GM10266 (cell line): Measurements from ENCODE around the gene INTS3.

Experiments
- DNase-seq: peaks from one replicate; pipeline ENCODE4 v3.0.0; 2012; ENCODE audit errors: extremely low spot score
- TF ChIP-seq, protein P1 (sequence below): IDR thresholded peaks from 2 replicates; pipeline ENCODE4 v1.5.1; 2012; ENCODE audit warnings: mild to moderate bottlenecking, low read depth; ENCODE audit not compliant: control insufficient read depth, insufficient read depth; ENCODE audit errors: missing control alignments

Gene INTS3

DNA sequence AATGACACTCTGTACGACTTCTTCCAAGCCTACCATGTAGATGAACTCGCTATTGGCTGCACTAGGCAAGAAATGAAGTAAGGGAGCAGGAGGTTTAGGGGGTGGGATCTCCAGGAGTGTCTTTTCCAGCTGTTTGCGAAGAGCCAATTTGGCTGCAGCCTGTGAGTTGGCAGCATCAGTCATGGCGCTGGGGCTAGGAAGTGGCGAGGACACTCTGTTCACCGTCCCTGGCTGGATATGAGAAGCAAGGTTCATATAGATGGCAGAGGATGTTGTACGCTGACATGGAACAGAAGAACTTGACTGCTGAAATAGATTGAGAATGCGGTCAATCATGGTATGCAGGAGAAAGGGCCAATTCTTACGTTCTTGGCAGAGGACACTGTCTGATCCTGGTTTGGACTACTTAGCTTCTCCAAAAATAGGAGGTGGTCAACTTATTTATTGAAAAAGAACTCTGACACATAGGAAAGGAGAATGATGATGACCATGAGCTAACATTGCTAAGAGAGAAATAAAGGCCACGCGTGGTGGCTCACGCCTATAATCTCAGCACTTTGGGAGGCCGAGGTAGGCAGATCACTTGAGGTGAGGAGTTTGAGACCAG, 88.5 kb downstream of the INTS3 start:
- TF ChIP-seq, protein P1, sequence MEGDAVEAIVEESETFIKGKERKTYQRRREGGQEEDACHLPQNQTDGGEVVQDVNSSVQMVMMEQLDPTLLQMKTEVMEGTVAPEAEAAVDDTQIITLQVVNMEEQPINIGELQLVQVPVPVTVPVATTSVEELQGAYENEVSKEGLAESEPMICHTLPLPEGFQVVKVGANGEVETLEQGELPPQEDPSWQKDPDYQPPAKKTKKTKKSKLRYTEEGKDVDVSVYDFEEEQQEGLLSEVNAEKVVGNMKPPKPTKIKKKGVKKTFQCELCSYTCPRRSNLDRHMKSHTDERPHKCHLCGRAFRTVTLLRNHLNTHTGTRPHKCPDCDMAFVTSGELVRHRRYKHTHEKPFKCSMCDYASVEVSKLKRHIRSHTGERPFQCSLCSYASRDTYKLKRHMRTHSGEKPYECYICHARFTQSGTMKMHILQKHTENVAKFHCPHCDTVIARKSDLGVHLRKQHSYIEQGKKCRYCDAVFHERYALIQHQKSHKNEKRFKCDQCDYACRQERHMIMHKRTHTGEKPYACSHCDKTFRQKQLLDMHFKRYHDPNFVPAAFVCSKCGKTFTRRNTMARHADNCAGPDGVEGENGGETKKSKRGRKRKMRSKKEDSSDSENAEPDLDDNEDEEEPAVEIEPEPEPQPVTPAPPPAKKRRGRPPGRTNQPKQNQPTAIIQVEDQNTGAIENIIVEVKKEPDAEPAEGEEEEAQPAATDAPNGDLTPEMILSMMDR = no peak
- no peak for DNase-seq

DNA sequence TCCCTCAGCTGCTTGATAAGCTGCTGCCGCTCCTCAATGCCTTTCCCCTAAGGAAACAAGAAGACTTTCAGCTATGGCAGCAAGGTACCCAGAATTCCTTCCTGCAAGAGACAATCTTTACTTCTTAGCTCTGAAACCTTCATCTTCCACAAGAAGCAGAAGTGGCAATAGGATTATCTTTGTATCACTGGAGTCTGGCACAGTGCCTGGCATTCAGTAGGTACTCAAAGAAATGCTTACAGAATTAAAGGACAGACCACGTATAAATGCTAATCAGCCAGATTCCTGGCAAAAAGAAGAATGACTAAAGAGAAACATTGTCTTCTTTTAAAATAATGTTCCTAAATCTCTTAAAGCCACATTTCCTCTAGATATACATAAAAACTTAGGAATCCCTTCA, 91.0 kb downstream of the INTS3 start:
- DNase-seq = no peak
- TF ChIP-seq, protein P1 = no peak
